ENCODE measurements around the gene ENTREP3.
"Not testable (repeated sequence)": the region's sequence is repeated elsewhere in the genome, so short reads cannot be mapped to it uniquely, and the experiment has no call there.

ENTREP3 gene

GRCh38 chr1:155223047-155223446, 32.2 kb downstream of the ENTREP3 start:
- Histone ChIP-seq H3K27ac (ENCODE audit: low read length) (no peak overlapping the region), H3K4me3 (ENCODE audit: low read length) (no peak overlapping the region), H3K9me3 (ENCODE audit: insufficient read depth, low read length) (no peaks in the 10 kb centered on the region), H3K36me3 (replicated peaks; ENCODE audit: low read depth, low read length) (peaks cover 6% of the 10 kb centered on the region), H3K9ac (ENCODE audit: low read length) (no peak overlapping the region), H3K27me3 (ENCODE audit: low read depth, low read length) (no peaks in the 10 kb centered on the region), H3K4me2 (ENCODE audit: low read length) (no peak overlapping the region), H4K20me1 (ENCODE audit: insufficient read depth, low read length) (no peaks in the 10 kb centered on the region), H3K79me2 (ENCODE audit: low read length) (peaks cover 19% of the 10 kb centered on the region), H2AFZ (ENCODE audit: low read depth, low read length) (no peak overlapping the region), H3K4me1 (ENCODE audit: low read length) (peaks cover 19% of the 10 kb centered on the region)
- TF ChIP-seq CTCF (IDR thresholded peaks at IDR 0.05; ENCODE audit: low read depth, low read length) = no peak
- no peak for TF ChIP-seq EZH2phosphoT487 (IDR thresholded peaks at IDR 0.05; ENCODE audit: low read depth)

DNA sequence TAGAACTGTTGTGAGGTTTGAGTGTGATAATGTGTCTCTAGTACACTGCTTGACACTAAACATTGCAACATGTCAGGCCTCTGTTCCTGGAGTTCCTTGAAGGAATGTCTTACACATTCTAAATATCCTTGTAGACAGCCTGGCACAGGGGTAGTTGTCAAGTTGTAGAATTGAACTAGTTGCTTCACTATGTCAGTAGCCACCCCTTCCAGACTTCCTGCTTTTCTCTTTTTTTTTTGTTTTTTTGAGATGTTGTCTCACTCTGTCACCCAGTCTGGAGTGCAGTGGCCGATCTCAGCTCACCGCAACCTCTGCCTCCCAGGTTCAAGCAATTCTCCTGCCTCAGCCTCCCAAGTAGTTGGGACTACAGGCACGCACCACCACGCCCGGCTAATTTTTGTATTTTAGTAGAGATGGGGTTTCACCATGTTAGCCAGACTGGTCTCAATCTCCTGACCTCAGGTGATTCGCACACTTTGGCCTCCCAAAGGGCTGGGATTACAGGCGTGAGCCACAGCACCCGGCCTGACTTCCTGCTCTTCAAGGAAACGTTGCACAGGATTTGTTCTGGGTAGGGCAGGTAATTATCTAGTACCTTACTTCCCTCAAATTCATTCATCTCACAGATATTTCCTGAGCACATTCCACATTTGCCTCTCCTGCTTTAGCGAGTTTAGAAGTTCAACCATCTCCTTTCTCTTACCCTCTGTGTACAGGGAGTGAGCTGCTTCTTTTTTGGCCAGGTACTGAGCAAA, 34.9 kb downstream of the ENTREP3 start:
- H3K27me3 ChIP-seq (ENCODE audit: low read depth, low read length); H3K9ac ChIP-seq (ENCODE audit: low read length); H3K4me2 ChIP-seq (ENCODE audit: low read length); H3K36me3 ChIP-seq (replicated peaks; ENCODE audit: low read depth, low read length); H3K27ac ChIP-seq (ENCODE audit: low read length); H2AFZ ChIP-seq (ENCODE audit: low read depth, low read length); H3K79me2 ChIP-seq (ENCODE audit: low read length); H3K4me3 ChIP-seq (ENCODE audit: low read length); H3K9me3 ChIP-seq (ENCODE audit: insufficient read depth, low read length); H4K20me1 ChIP-seq (ENCODE audit: insufficient read depth, low read length); H3K4me1 ChIP-seq (ENCODE audit: low read length): not testable (repeated sequence)

- no peak overlapping the region for H3K4me3 ChIP-seq (ENCODE audit: low read length)
Measured at GRCh38 chr1:155219592-155220031, 35.7 kb downstream of the ENTREP3 start.

DNA sequence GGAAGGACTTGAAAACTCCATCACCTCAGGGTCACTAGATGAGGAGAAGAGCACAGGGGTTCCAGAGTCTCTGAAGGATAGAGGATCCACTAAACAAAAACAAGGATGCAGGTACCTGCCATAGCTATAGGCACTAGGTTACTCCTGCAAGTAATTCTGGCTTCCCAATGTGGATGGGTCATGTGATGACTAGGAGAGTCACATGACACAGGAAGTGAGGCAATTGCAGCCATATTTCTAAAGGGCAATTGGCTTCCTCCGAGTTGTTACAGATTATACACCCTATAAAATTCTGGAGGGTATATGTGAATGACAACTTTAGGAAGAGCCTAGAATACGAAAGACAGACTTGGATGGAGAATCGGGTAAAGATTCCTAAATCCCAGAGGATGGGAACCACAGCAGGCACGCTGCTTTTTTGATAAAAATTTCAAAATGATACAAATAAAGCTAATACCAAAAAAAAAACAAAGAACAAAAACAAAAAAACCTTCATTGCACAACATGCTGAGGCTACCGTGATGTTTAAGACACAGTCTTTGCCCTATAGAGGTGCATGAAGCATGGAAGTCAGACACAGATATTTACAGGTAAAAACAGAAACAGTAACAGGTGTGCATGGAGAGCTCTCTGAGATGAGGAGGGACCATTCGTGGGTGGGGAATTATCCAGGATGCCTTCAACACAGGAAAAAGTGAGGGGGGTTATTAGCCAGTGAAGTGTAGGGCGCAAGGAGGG, 36.3 kb downstream of the ENTREP3 start:
- Histone ChIP-seq H3K27me3 (ENCODE audit: low read depth, low read length) (no peaks in the 10 kb centered on the region), H3K4me1 (ENCODE audit: low read length) (peaks cover 5% of the 10 kb centered on the region; the same call in 1 of the 2 replicates), H3K9ac (ENCODE audit: low read length) (no peak overlapping the region), H3K79me2 (ENCODE audit: low read length) (no peaks in the 10 kb centered on the region), H3K4me2 (ENCODE audit: low read length) (peak overlapping the region; percentile 5), H3K36me3 (replicated peaks; ENCODE audit: low read depth, low read length) (no peaks in the 10 kb centered on the region), H3K9me3 (ENCODE audit: insufficient read depth, low read length) (no peaks in the 10 kb centered on the region), H4K20me1 (ENCODE audit: insufficient read depth, low read length) (no peaks in the 10 kb centered on the region), H3K4me3 (ENCODE audit: low read length) (no peak overlapping the region), H3K27ac (ENCODE audit: low read length) (no peak overlapping the region), H2AFZ (ENCODE audit: low read depth, low read length) (peak overlapping the region; percentile 32; the same call in 1 of the 2 replicates)
- TF ChIP-seq CTCF (IDR thresholded peaks at IDR 0.05; ENCODE audit: low read depth, low read length) (no peak), EZH2phosphoT487 (IDR thresholded peaks at IDR 0.05; ENCODE audit: low read depth) (no peak)

More at GRCh38 chr1:155219592-155220031, 35.7 kb downstream of the ENTREP3 start:
- 0 out of 2 replicates have a peak overlapping the region, but pooled peaks have one; percentile 32 for H2AFZ ChIP-seq (ENCODE audit: low read depth, low read length)
- H3K9me3 ChIP-seq (ENCODE audit: insufficient read depth, low read length) = no peaks in the 10 kb centered on the region
- no peaks in the 10 kb centered on the region for H3K79me2 ChIP-seq (ENCODE audit: low read length)
- H3K4me1 ChIP-seq (ENCODE audit: low read length) = peaks cover 5% of the 10 kb centered on the region; the same call in 1 of the 2 replicates
- no peak overlapping the region for H3K9ac ChIP-seq (ENCODE audit: low read length)
- TF ChIP-seq CTCF (IDR thresholded peaks at IDR 0.05; ENCODE audit: low read depth, low read length) (no peak), EZH2phosphoT487 (IDR thresholded peaks at IDR 0.05; ENCODE audit: low read depth) (no peak)
- no peaks in the 10 kb centered on the region for H3K36me3 ChIP-seq (replicated peaks; ENCODE audit: low read depth, low read length)
- no peak overlapping the region for H3K27ac ChIP-seq (ENCODE audit: low read length)
- no peaks in the 10 kb centered on the region for H4K20me1 ChIP-seq (ENCODE audit: insufficient read depth, low read length)
- no peaks in the 10 kb centered on the region for H3K27me3 ChIP-seq (ENCODE audit: low read depth, low read length)
- H3K4me2 ChIP-seq (ENCODE audit: low read length) = peak overlapping the region; percentile 5; the same call in 1 of the 2 replicates

DNA sequence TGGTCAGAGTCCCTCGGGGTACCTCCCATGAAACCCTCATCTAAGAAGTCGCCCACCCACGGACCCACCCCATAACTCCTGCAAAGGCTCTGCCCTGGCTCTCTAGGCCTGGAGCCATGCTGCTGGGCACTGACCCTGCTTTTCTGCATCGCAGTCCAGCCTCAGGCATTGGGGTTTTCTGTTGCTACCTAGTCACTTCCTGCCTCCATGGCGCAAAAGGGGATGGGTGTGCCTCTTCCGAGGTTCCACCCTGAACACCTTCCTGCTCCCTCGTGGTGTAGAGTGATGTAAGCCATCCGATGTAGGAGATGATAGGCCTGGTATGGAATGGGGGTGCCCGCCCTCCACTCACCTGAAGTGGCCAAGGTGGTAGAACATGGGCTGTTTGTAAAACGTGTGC, 40.6 kb downstream of the ENTREP3 start:
- H3K79me2 ChIP-seq (ENCODE audit: low read length); H4K20me1 ChIP-seq (ENCODE audit: insufficient read depth, low read length); H2AFZ ChIP-seq (ENCODE audit: low read depth, low read length); H3K9ac ChIP-seq (ENCODE audit: low read length); H3K4me2 ChIP-seq (ENCODE audit: low read length); H3K27ac ChIP-seq (ENCODE audit: low read length); H3K36me3 ChIP-seq (replicated peaks; ENCODE audit: low read depth, low read length); H3K9me3 ChIP-seq (ENCODE audit: insufficient read depth, low read length); H3K4me3 ChIP-seq (ENCODE audit: low read length); H3K27me3 ChIP-seq (ENCODE audit: low read depth, low read length): not testable (repeated sequence)
- peaks cover 11% of the 10 kb centered on the region for H3K4me1 ChIP-seq (ENCODE audit: low read length)

DNA sequence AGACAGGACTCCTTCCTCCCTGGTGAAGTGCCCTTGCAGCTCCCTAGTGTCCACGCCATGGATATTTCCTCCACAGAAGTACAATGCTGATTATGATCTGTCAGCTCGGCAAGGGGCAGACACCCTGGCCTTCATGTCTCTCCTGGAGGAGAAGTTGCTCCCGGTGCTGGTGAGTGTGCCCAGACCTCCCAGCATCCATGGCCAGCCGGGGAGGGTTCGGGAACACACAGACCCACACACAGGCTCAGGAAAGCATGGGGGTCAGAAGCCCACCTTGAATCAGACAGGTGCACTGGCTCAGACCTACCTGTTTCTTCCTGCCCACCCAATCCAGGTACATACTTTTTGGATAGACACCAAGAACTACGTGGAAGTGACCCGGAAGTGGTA, 43.2 kb downstream of the ENTREP3 start:
- not testable (repeated sequence) for H3K9ac ChIP-seq (ENCODE audit: low read length); H3K79me2 ChIP-seq (ENCODE audit: low read length); H3K27ac ChIP-seq (ENCODE audit: low read length); H3K4me3 ChIP-seq (ENCODE audit: low read length); H3K4me2 ChIP-seq (ENCODE audit: low read length); H3K9me3 ChIP-seq (ENCODE audit: insufficient read depth, low read length); H4K20me1 ChIP-seq (ENCODE audit: insufficient read depth, low read length); H3K36me3 ChIP-seq (replicated peaks; ENCODE audit: low read depth, low read length); H3K27me3 ChIP-seq (ENCODE audit: low read depth, low read length); H2AFZ ChIP-seq (ENCODE audit: low read depth, low read length)
- peaks cover 21% of the 10 kb centered on the region for H3K4me1 ChIP-seq (ENCODE audit: low read length)
